ENCODE results near the gene ANKRD13A. TPM values are rescaled to one million over a fixed set of nuclear protein-coding genes. Genes with fewer than 3 reads are reported as not detected.

The ANKRD13A gene
- total and polyA plus RNA-seq, 2 donors (not counting 3 experiments of a cell fraction or from before 2014, with no cell fraction given) = 37.0 to 43.9 TPM

GRCh38 chr12:110046451-110047187 lies 47.4 kb downstream of the ANKRD13A start:
- no peak overlapping the region for H3K4me3 ChIP-seq (replicated peaks in 1 of 3; ENCODE audit: insufficient read depth in 1 of 3, low read depth in 1 of 3, low read length in 3 of 3)
- H3K36me3 ChIP-seq (ENCODE audit: control insufficient read depth in 2 of 2, extremely low read depth in 1 of 2, insufficient read depth in 2 of 2, low read length in 2 of 2) = peaks cover 4 to 7% of the 10 kb centered on the region in 2 experiments
- no TSS peak for BruUV-seq (replicated peaks)
- intact Hi-C loops (cut with micrococcal nuclease) (no loop called here), dilution Hi-C loops (cut with MboI; ENCODE audit: extremely low pct_ligation_motif_present, low sequenced_read_pairs) (no loop called here)
- peaks cover 16% of the 10 kb centered on the region for H3K79me2 ChIP-seq (ENCODE audit: control insufficient read depth, insufficient read depth, low read length)
- DNase-seq (ENCODE audit: low read depth, low spot score) = no peak
- H3K9ac ChIP-seq (replicated peaks; ENCODE audit: extremely low read depth, insufficient read depth, low read length) = no peak overlapping the region
- ChIA-PET CTCF (interaction anchor here (1.0 to 1.5 kb wide), 2 partner anchors 18 to 385 kb away, joined by 3 read pairs; no protein-coding TSS in a partner anchor), POLR2A (no interaction called here)
- no peaks in the 10 kb centered on the region for H4K20me1 ChIP-seq (replicated peaks; ENCODE audit: control insufficient read depth, extremely low read depth, insufficient read depth, low read length)
- H3K9me3 ChIP-seq (replicated peaks; ENCODE audit: control insufficient read depth, insufficient read depth, low read length) = no peaks in the 10 kb centered on the region
- no peaks in the 10 kb centered on the region for H3K27me3 ChIP-seq (ENCODE audit: control insufficient read depth in 2 of 2, insufficient read depth in 2 of 2, low read length in 2 of 2)
- no peak overlapping the region for H2AFZ ChIP-seq (ENCODE audit: low read depth, low read length)
- TF ChIP-seq POLR2AphosphoS5 (IDR thresholded peaks at IDR 0.05; ENCODE audit: insufficient read depth, low read depth, low read length) (no peak), GATA2 (IDR thresholded peaks at IDR 0.05; ENCODE audit: insufficient read depth, insufficient read length, low read depth, low read length) (no peak), EZH2 (IDR thresholded peaks at IDR 0.05; ENCODE audit: borderline replicate concordance, low read depth, low read length, severe bottlenecking) (no peak), FOS (IDR thresholded peaks at IDR 0.05; ENCODE audit: borderline replicate concordance, insufficient read depth, low read length) (no peak), CTCF (IDR thresholded peaks at IDR 0.05; ENCODE audit: extremely low read depth in 1 of 2, insufficient read depth in 1 of 2, low read depth in 1 of 2, low read length in 2 of 2) (no peak), JUN (IDR thresholded peaks at IDR 0.05; ENCODE audit: borderline replicate concordance, insufficient read depth, insufficient read length, low read depth) (no peak), POLR2A (IDR thresholded peaks at IDR 0.05; ENCODE audit: low read depth, low read length) (no peak), MYC (IDR thresholded peaks at IDR 0.05; ENCODE audit: low read depth, low read length) (no peak), MAX (IDR thresholded peaks at IDR 0.05; ENCODE audit: insufficient read depth, insufficient read length) (no peak)
- H3K9me1 ChIP-seq (replicated peaks; ENCODE audit: control insufficient read depth, extremely low read depth, insufficient read depth, low read length) = no peaks in the 10 kb centered on the region
- H3K4me2 ChIP-seq (ENCODE audit: insufficient read depth, low read length) = no peak overlapping the region
- no peak overlapping the region for H3K27ac ChIP-seq (ENCODE audit: insufficient read depth, low read depth, low read length)
- FAIRE-seq = no peak
- H3K4me1 ChIP-seq (ENCODE audit: control insufficient read depth, extremely low read depth, insufficient read depth, low read length) = peaks cover 16% of the 10 kb centered on the region
